Mucosa of gallbladder (tissue), 1 donor: Measurements from ENCODE around the gene ID2. TPM values are rescaled to one million over a fixed set of nuclear protein-coding genes. Genes with fewer than 3 reads are reported as not detected.

Experiments
- DNase-seq: peaks from one replicate; pipeline ENCODE4 v3.0.0-alpha.2; 2020; ENCODE audit warnings: low spot score
- total RNA-seq: library from RNA; stranded (reverse); gene quantifications from one replicate; pipeline ENCODE4 v1.2.1, GENCODE V29; 2021
- donor health status: DM: no; HTN: no; CAD: no.

ID2 gene
- total RNA-seq, 1 donor from 2014 or later = 208 TPM

DNA sequence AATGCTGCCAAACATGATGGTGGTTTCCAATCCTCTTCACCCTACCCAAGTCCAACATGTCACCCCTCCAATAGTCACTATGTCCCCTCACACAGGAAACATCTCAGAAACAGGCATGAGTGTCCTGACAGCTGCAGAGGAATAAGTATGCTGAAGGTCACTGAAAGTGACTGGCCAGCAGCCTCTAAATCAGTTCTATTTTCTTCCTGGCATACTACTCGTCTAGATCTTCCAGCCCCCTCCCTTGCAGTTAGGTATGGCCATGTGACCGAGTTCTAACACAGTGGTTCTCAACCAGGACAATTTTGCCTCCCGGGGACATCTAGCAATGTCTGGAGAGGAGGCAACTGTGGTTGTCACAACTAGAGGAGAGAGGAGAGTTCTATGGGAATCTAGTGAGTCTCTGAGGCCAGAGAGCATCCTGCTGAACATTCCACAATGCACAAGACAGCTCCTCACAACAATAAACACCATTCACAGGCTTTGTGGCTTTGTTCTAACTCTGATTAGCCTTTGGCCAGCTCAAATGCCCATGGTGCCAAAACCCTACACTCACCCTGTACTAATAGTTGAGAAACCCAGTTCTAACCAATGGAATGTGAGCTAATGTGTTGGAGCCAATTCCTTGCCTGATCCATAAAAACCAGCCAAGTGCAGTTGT lies 12.6 kb upstream of the ID2 start:
- DNase-seq = no peak

DNA sequence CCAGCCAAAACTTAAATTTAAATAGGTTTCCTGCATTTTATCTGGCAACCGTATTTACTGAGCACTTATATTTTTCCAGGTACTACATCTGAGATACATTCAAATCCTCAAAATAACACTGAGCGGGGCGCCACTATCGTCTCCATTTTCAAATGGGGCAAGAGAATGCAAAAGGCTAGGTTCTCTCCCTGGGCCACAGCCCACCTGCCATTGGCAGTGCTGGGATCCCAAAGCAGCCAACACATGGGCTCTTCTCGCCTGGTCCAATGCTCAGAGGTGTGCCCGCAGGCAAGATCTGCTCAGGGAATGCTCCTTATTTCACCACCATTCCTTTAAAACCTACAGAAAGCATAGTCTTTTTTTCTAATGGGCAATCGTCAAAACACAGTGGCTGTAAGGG lies 11.3 kb upstream of the ID2 start:
- no peak for DNase-seq

DNA sequence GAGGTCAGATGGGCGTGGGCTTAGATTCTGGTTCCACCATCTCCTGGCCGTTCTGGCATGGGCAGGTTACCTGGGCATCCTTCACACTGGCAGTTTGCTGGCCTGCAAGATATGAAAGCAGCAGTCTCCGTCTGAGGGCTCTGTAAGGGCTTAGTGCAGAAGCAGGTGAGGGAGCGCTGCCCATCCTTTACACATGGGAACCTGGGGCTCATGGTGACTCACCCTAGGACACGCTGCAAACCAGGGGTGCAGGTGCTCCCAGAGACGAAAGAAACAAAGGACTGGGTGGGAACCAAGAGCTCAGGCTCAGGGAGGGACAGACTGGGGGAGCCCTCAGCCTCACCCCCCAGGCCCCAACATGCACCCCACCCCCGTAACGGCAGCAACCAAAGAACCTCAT lies 10.7 kb upstream of the ID2 start:
- DNase-seq = no peak

DNA sequence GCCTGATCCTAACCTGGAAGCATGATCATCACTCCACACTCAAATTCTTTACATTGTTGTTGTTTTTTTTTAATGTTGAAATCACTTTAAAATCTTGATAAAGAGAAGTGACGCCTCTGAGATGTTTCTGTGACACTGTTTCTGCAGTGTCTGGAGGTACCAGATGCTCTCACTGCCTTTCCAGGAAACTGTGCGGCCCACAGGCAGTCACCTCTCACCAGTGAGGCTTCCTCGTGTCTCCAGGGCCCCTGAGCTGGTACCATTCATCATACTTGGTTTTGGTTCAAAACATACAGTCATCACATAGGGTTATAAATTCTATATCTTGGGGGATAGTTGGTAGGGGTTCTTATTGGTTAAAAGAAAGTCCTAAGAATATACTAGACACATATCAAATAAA lies 10.1 kb upstream of the ID2 start:
- DNase-seq = no peak

DNA sequence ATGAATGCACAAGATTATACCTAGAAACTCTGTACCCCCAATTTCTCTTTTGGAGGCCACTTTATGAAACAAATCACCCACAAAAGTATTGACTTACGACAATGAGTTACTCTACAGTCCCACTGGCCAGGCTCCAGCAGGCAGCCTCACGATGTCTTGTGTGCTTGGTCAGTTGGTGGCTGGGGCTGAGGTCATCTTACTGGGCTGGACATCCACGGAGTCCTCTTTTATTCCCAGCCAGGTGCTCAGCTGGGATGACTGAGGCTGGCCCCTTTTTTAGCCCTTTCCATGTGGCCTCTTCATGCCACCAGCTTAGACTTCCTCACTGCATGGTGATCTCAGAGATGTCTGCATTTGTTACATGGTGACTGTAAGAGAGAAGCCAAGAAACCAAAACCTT lies 8.9 kb upstream of the ID2 start:
- no peak for DNase-seq

DNA sequence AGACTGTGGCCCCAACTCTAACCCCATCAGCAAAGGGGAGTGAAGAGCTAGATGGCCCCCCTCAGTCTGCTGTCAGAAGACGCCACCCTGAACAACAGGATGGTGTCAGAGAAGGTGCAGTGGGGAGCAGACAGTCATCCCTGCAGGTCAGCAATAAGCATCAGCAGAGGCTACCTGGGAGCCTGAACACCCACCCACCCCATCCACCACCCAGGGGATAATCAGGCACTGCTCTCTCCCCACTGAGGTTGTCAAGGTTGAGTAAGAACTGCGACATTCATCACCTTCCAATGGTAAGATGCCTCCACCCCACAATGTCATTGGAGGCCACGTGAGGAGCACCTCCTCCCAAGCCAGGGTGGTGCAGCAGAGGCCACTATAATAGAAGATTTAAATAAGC lies 8.5 kb upstream of the ID2 start:
- no peak for DNase-seq

DNA sequence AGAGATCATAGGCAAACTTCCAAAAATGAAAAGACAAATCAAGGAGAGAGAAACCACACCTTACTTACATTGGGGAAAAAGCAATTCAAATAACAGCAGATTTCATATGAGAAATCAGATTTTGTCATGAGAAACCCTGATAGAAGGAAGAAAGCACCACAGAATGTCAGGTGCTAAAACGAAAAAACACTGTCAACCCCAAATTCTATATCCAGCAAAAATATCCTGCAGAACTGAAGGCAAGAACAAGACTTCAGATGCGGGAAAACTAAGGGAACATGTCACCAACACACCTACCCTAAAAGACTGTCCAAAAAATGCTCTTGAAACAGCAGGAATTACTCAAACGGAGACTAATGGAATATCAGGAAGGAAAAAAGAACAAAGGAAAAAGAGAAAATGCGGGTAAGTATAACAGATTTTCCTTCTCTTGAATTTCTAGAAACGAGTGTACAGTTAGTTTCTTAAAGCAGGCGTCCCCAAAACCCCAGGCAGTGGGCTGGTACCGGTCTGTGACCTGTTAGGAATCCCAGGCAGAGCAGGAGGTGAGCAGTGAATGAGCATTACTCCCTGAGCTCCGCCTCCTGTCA lies 7.3 kb upstream of the ID2 start:
- DNase-seq = no peak

DNA sequence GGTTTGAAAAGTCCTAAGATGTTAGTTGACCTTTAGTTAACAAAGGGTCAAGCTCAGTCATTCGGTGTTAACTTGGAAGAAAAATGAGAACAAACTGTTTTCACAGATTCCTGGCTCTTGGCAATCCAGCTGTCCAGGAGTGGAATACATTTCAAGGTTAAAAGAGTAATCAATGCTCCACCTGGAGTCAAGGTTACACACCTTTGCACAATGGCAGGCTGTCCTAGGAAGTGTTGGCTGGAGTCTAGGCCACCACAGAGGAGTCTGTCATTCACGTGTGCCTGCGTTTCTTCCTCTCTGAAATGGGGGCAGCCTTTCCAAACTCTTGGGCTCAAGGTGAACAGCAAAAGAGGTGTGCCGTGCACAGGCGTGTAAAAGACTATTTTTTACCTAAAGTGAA lies 6.3 kb upstream of the ID2 start:
- no peak for DNase-seq

DNA sequence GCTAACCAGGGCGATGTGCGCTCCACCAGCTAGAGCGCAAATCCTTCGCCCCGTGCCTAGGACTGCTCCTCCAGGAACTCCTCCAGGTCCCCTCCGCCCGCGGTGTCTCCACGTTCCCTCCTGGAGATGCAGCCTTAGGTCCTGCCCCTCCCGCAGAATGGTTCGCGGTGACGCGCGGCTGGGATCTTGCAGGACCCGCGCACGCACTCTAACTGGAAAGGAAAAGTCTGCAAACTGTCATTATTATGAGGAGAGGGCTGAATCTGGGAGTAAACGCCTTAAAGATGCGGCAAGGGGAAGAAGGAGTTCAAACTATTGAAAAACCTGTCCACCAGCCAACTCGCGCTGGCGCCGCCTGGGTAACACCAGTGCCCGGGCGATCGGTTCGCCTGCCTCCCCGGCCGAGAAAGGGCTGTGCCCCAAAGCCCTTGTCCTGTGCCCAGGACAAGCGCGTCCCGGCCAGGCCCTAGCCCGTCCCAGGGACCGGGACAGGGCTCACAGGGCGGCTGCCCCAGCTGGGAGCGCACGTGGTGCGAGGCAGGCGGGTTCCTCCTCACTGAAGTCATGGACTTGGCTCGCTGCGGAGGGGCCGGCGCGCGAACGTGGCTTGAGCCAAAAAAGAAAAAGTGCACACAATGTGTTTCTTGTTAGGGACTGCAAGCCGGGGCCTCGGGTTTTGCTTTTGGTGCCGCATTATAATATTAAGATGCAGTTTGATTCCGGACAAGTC lies 5.5 kb upstream of the ID2 start:
- peak; percentile 83 for DNase-seq

DNA sequence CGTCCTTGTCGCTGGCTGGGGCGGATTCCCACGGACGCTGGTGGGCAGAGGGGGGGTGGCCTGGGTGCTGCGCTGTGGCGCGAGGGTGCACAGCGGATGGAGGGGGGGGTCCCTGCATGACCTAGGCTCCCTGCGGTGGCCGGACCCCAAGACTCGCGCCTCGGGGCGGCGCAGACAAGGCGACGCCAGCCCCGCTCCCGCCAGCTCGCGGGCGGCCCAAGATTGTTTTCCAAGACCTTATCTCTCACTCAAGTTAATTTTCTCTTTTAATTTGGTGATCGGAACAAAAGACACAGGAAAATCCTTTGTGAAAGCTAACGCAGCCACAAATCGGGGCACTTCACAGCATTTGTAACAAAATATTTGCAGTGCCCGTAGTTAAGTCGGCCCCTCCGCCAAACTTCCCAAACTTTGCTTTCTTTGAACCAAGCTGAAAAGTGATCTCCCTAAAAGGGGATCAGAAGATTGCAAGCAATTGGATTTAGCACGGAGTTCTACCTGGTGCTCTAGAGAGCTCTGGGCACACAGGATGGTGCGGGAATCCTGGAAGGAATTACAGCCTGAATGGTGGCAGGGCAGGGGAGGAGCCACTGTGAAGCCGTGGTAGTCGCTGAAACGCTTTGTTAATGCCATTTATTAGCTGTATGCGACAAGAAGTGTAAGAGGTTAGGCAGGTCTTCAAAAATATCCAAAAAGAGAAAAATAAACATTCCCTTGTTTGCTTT lies 4.8 kb upstream of the ID2 start:
- no peak for DNase-seq

DNA sequence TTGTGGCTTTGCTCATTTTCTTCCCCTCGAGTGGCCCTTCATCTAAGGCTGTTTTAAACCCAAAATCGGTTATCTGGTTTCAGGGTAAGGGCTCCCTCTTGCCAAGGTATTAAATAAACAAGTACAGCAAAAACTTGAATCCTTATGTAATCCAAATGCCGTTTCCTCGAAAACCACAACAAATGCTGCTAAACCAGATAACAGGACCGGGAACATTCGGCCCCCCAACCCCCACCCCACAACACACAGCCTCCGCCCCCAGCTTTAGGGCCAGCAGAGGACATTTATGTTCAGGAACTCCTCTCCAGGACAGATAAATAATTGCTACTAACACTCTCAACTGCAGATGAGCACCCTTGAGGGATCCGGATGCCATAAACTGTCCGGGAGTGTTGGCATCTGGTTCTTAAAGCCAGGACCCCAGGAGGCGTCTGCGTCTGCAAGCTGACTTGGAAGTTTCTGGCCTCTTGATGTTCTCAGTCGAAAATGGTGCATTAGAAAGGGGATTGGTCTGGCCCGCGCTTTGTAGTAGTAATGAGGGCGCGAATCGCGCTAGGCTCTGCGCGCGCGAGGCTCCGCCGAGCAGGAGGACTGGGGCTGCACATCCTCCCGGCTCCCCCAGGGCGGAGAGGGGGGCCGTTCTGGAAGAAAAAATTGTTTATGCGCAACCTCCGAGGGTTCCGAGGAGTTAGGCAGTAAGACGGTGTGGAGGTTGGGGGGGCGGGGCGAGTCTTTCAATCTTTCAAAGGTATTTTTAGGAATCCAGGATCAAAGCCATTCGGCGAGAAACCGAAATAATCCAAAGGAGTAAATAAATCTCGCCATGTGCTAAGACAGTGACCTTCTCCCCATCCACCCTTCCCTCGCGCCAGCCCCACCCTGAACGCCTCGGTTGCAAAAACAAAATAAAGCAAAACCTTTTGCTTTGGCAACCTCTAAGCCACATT lies 3.9 kb upstream of the ID2 start:
- peak; percentile 46 for DNase-seq

DNA sequence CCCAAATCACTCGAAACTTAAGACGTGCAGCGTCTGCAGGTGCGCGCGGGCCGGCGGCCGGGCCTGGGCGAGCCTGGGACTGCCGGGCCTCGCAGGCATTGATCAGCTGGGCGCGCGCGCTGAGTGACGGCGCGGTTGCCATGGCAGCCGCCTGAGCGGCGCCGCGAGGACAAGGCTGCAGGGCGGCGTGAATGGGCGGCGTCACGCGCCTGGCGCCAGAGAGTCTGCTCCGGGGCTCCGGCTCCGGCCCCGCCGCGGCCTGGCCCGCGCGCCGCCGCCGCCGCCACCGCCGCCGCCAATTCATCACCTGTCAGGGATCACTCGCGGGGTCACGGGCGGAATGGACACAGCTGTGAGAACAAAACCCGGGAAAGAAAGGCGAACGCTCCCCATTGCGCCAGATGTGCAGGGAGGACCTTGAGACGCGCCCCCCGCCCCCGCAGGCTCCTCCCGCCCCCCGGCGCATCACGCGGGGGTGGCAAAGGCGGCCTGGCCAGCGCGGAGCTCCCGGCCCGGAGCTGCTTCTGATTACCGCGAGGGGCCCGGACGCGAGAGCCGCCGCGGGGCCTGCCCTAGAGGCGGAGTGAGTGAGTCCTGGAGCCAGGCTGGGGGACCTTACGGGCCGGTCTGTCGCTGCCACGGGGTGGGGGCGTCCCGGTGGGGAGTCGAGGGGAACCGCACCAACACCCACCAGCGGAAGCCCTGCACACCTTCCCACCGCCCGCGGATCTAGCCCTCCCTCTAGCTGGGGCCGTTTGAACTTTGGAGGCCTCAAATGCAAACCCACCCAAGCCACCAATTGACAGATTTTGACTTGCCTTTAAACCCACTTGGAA lies 2.9 kb upstream of the ID2 start:
- DNase-seq = peak; percentile 95

DNA sequence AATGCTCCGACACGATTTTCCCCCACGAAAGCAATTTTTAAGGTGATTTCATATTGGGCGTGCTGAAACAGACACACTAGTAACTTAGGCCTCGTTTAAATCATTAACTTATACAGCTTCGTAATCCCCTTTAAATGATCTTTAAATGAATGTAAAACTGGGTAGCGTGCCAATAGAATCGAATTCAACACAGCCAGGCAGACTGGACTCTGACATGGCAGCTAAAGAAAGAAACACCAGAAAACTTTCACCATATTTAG lies 2.4 kb upstream of the ID2 start:
- DNase-seq = no peak

DNA sequence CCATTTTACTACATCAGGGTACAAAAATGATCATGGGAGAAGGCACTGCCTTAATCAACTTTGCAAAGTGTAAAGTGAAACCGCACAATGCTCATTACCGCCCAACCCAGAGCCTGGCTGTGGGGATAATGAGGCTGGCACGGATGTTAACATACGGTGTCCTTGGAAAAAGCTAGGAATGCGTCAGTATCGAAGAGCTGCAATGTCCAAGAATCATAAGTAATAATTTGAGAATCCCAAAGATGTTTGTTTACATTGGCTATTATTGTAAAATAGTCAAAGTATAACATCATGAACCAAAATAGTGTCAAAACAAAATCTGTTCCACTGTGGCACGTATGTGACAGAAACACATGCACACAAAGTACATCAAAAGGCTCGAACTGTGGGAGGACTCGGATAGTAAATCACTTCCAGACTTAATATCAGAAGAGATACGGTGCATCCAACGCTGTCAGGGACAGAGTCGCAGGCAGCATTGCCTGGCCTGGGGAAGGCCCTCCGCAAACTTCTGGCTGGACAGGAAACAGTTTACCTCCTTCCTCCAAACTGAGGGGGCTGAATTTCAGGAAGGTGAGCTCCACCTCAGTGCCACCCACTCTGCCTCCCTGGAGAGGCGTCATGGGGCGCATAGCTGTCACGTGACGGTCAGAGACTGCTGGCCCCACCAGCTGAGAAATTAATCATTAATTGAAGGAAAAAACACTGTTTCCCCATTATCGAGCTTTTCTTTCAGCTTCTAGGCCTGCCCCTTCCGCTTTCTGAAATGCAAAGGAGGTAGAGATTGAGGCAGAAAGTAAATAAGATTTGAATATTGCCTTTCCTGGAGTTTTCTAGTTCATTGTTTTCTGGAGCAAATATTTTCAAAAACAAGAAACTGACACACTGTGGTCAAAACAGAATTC lies 1.8 kb upstream of the ID2 start:
- DNase-seq = peak; percentile 84

DNA sequence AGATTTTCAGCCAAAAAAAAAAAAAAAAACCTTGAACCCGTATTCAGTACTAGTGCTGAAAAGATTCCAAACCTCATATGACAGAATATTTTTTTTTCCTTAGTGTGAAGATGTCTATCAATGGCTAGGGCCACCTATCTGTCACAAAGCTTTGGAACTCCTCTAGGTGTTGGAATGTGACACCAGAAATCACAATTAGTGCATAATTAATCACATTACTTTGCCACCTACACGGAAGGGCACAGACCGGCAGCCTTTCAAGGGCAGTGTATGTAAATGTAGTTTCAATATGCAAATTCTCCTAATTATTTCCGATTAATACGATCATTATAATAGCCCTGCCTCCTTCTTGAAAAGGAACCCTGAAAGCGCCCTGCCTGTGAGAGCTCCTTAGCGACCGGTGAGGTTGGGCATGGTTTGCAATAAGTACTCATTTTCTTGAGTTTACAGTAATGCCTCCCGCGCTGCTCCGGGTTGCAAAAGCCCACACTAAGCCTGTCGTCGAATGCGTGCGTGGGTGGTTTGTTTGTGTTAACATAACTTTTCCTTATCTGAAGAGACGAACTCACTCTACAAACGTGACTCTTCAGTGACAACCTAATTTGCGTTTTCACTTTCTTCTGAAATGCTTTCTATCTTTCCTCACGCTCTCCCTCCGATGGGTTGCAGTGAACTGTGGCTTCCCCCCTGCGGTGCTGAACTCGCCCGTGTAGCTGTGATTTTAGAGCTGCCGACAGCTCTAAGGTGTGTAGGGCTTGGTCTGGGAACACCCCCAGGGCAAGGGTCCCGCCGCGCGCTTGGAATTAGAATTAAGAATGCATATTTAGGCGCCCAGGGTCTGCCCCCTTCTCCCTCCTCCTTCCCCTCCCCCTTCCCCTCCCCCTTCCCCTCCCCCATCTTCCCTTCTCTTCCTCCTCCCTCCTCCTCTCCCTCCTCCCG lies 765 bp upstream of the ID2 start:
- DNase-seq = peak; percentile 62

DNA sequence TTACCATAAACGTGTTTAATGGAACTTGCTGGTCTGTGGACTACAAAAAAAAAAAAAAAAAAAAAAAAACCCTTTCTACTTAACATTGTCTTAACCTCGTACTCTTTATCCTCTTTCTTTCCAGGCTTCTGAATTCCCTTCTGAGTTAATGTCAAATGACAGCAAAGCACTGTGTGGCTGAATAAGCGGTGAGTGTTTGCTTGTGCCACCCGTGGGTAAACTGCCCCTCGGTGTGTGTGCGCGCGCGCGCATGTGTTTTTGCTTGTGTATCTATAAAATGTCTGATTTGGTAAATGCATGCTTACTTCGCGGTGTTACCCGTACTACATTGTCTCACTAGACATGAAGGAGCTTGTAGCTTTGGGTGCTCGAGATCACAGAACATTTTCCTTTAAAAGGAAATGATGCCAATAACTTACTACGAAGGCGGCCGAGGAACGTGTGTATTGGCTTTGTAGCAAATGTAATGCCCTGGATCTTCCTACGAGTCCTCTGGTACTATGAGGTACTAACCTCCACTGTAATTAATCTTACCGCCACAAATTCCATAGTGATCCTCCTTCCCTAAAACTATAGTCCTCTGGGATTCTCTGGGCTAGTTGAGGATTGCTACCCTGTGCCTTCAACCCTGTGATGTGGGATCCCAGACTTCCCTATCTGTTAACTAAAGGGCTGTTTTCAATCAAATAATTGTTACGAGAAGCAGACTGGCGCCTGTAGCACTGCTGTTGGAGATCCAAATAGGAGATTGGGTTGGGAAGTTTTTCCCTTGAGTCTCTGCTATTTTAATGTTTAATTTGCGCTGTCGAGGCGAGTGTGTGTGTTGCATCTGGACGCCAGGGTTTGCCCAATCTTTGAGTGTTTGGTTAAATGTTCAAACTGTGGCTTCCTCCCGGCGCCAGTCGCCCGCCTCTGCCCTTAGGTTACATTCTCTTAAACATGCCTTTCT lies 1.1 kb downstream of the ID2 start:
- peak; percentile 46 for DNase-seq

DNA sequence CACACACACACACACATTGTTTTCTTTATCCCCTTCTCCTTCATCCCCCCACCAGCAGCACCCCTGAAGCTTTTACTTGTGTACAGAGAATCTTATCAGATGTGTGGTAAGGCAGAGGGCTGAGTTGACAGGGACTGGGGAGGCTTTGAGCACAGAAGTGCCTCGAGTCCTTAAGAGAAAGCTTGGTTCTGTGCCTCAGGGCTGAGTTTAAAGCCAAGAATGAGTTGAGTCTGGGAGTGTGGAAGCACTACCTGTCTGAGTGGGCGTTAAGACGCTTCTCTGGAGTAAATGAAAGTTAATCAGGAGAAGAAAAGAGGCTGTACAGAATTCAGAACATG lies 2.7 kb downstream of the ID2 start:
- DNase-seq = peak; percentile 40
